NB4 (cell line): ENCODE data around the gene REELD1.

Experiments used
- DNase-seq: peaks from one replicate; pipeline ENCODE4 v3.0.0; 2010; ENCODE audit warnings: low read depth
- H3K4me3 ChIP-seq: one replicate; pipeline ENCODE4 v1.5.1; 2011; ENCODE audit warnings: mild to moderate bottlenecking, low read depth, low read length, moderate library complexity
- CTCF ChIP-seq: IDR thresholded peaks from one replicate; pipeline ENCODE4 v1.5.1; 2012; ENCODE audit warnings: low read depth, low read length
- MAX ChIP-seq: IDR thresholded peaks from 2 replicates; pipeline ENCODE4 v1.6.1; 2011; ENCODE audit warnings: low read depth, low read length
- MYC ChIP-seq: IDR thresholded peaks from 2 replicates; pipeline ENCODE4 v1.6.1; 2011; ENCODE audit warnings: low read depth, low read length
- POLR2A ChIP-seq: IDR thresholded peaks from 2 replicates; pipeline ENCODE4 v1.6.1; 2011; ENCODE audit warnings: mild to moderate bottlenecking; ENCODE audit not compliant: insufficient read length; ENCODE audit errors: extremely low read depth

REELD1 gene

DNA sequence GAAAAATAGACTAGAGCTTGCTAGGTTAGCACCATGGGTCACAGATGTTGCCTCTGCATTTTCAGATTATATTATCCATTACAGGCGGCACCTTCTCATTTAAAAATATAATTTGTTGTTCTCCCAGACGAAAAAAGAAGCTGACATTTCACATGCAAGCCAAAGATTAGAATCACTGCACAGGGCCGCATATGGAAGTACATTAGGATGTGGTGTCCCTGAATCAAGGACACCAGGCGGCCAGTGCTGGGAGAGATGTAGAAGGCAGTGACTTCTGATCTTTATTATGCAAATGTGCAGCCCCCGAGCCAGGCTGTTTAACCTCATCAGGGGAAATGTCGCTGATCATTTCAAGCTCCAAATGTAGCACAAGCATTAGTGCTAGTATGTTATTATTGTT lies 22.8 kb downstream of the REELD1 start:
- DNase-seq: no peak
- no peak overlapping the region for H3K4me3 ChIP-seq
- TF ChIP-seq POLR2A: no peak
- no peak for TF ChIP-seq CTCF

DNA sequence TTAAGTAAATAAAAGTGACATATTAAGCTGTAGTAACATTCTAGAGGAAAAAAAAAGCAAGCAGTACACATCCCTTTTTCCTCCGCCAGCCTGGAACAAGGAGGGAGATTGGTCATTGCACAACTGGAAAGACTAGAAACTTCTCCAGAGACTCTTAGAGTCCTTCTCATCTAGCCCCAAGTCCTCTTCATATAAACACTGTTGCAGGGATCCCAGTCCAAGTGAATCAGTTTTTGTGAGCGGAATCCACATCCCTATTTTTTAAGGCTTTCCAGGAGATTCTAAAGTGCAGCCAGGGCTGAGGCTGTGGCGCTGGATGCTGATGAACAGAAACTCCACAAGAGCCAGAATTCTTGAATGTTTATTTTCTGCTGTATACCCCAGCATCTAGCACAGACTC lies 23.8 kb downstream of the REELD1 start:
- no peak for TF ChIP-seq MYC
- no peak for TF ChIP-seq CTCF
- no peak for TF ChIP-seq POLR2A
- no peak for TF ChIP-seq MAX
- DNase-seq: no peak
- no peak overlapping the region for H3K4me3 ChIP-seq

GRCh38 chr4:146243141-146243882 lies 29.0 kb downstream of the REELD1 start:
- TF ChIP-seq MAX (no peak), POLR2A (no peak), MYC (no peak), CTCF (peak; percentile 49)
- DNase-seq: peak; percentile 19
- no peak overlapping the region for H3K4me3 ChIP-seq

- H3K4me3 ChIP-seq: no peak overlapping the region
- DNase-seq: no peak
- TF ChIP-seq POLR2A (no peak), MAX (no peak), CTCF (no peak), MYC (no peak)
Measured at GRCh38 chr4:146243883-146244277, 29.5 kb downstream of the REELD1 start.

DNA sequence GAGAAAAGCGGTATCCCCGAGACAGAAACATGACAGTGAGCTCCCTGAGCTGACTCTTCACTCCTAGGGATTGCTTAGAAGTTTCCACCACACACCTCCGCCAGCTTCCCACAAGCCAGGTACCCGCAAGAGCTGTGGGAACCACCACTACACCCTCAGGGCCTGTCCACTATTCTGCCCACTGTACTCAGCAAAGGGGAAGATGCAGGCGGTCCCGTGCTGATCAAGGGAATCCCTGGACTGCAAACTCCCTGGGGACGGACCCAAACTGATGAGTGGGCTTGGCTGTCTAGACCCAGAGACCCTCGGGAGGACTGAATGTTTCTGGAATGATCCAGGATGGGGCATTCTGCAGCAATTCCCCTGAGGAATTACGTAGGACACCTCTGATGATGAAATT lies 30.2 kb downstream of the REELD1 start:
- H3K4me3 ChIP-seq: no peak overlapping the region
- TF ChIP-seq MYC: no peak
- no peak for TF ChIP-seq MAX
- no peak for TF ChIP-seq POLR2A
- no peak for TF ChIP-seq CTCF
- DNase-seq: no peak

GRCh38 chr4:146245246-146245645 lies 30.9 kb downstream of the REELD1 start:
- no peak for TF ChIP-seq MYC
- TF ChIP-seq POLR2A: no peak
- TF ChIP-seq MAX: no peak
- no peak for TF ChIP-seq CTCF
- no peak overlapping the region for H3K4me3 ChIP-seq
- DNase-seq: no peak
